HG03521 (cell line): Measurements from ENCODE around the gene RPS16.

ENCODE experiments used
- ATAC-seq: cut with Tn5 transposase; IDR thresholded peaks from one replicate; pipeline ENCODE4 v1.9.1; 2021; ENCODE audit warnings: mild to moderate bottlenecking, moderate library complexity; ENCODE audit not compliant: unreplicated experiment

RPS16 gene

DNA sequence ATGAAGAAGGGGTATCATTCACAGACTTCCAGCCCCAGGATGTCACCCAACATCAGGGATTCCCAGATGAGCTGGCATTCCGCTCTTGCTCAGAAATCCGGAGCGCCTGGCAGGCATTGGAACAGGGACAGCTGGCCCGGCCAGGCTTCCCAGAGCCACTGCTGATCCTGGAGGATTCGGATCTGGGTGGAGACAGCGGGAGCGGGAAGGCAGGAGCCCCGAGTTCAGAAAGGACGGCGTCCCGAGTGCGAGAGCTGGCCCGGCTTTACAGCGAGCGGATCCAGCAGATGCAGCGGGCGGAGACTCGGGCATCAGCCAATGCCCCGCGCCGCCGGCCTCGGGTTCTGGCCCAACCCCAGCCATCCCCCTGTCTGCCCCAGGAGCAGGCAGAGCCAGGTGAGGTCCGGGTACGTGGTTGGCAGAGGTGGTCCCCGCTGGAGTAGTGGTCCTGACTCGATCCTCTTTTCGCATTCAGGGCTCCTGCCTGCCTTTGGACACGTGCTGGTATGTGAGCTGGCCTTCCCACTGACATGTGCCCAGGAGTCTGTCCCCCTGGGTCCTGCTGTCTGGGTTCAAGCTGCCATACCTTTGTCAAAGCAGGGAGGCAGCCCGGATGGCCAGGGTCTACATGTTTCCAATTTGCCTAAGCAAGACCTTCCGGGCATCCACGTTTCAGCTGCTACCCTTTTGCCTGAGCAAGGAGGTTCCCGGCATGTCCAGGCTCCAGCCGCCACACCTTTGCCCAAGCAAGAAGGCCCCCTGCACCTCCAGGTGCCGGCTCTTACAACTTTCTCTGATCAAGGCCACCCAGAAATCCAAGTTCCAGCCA, 12.3 kb downstream of the RPS16 start:
- no peak for ATAC-seq

DNA sequence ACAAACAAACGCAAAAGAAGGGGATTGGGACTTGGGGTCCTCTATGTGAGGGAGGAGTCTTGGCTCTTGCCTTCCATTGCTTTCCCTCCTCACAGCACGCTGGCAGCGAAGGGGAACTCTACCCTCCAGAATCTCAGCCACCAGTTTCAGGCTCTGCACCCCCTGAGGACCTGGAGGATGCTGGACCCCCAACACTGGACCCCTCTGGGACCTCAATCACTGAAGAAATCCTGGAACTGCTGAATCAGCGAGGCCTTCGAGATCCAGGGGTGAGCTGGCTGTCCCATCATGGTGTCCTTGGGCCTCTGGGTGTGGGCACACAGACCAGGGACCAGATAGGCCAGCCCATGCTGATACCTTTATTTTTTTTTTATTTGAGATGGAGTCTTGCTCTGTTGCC, 13.7 kb downstream of the RPS16 start:
- ATAC-seq = no peak

DNA sequence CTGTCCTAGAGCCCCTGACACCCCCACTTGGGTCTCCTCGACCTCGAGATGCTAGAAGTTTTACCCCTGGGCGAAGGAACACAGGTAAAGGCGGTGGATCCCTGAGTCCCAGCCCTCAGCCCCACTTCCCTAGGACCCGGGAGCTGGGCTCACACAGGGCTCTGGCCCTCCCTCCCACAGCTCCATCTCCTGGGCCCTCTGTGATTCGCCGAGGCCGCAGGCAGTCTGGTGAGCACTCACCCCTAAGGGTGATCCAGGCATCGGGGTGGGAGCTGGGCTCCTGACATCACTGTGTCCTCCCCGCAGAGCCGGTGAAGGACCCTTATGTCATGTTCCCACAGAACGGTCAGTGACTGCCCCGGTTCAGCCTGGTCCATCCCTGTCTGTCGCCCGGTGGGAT, 15.0 kb downstream of the RPS16 start:
- ATAC-seq = no peak

DNA sequence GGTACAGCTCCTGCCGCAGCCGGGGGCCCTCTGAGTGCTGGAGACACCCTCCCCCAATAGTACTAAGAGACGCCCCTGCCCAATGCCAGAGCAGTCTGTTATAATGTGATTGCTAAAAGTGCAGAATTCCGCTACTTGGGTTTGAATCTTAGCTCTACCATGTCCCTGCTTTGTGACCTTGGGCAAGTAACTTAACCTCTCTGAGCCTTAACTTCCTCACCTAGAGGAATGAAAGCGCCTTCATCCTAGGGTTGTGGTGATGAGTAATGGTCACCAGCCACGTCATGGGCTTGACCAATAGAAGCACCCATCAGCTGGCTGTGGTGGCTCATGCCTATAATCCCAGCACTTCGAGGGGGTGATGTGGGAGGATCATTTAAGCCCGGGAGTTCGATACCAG, 16.7 kb downstream of the RPS16 start:
- no peak for ATAC-seq

DNA sequence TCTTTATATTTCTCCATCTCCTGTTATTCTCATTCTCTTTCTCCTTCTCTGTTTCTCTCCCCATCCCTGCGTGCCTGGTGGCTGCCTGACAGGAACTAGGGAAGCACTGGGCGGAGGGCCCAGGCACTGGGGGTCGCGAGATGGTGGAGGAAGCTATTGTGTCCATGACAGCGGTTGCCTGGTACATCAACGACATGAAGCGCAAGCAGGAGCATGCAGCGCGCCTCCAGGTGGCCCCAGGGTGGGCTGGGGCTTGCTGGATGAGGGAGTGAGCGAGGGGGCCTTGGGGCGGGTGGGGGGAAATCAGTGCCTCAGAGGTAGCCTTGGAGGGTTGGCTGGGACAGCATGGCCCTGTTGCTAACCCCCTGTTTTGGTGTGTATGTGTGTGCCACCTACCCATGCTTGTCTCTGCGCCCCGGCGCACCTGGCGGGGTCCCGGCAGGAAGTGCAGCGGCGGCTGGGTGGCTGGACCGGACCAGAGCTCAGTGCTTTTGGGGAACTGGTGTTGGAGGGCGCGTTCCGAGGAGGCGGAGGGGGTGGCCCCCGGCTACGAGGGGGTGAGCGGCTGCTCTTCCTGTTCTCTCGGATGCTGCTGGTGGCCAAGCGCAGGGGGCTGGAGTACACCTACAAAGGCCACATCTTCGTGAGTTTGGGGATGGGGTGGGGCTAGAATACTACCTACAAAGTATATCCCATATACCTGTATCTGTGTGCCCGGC, 18.1 kb downstream of the RPS16 start:
- no peak for ATAC-seq

DNA sequence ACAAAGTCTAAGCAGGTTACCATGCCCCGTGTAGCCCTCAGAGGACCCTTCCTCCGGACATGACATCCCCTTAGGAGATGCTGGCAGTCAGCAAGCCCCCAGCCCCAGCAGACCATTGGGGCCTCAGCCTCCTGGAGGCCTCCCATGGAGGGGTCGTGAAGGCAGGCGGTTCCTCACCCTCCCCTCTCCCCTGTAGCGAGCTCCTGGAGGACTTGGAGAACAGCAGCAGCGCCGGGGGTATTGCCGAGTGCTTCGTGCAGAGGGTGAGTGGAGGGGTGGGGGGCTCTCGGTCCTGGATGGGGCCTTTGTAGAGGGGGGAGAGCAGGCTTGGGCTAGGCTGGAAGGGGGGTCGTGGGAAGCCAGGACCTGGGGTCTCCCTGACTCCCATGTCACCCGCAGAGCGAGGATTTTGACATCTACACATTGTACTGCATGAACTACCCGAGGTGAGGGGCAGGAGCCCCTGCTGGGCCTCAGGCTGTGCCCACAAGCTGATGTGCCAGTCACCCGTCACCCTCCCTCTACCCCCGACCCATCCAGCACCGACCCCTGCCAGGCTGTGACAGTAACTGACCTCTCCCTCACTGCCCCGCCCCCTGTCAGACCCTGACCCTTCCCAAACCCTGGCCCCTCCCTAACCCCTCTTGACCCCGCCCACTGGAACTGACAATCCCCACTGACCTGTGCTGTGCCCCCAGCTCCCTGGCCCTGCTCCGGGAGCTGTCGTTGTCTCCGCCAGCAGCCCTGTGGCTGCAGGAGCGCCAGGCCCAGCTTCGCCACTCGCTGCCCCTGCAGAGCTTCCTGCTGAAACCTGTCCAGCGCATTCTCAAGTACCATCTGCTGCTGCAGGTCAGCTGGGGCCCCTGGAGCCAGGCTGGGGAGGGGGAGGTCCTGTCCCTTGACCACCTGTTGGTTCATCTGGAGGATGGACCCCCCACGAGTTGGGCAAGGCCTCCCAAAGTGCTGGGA, 19.3 kb downstream of the RPS16 start:
- no peak for ATAC-seq

DNA sequence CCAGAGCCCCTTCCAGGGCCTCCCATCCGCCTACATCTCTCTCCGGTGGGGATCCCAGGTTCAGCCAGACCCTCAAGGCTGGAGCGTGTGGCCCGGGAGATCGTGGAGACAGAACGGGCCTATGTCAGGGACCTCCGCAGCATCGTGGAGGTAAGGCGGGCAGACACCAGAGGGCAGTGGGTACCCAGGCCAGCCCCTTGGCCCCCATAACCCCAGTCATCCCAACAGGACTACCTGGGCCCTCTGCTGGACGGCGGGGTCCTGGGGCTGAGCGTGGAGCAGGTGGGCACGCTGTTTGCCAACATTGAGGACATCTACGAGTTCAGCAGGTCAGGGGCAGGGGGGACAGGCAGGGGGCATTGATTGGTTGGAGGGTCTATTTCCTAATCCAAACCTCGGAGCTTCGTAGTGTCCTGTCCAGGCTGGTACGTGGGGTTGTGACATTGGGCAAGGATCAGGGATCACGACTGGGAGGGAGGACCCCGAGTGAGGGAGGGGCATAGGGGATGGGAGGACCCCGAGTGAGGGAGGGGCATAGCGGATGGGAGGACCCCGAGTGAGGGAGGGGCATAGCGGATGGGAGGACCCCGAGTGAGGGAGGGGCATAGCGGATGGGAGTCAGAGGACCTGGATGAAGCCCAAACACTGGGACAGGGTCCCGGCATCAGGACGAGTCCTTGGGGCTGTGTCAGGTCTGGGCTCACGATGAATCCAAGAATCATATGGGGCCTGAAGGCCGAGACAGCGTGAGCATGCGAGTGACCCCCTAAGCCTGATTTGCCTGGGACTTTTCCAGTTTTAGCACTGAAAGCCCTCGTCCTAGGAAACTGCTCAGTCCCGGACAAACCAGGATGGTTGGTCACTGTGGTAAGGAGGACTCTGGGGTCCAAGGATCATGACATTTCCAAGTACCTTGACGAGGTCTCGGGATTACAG, 20.4 kb downstream of the RPS16 start:
- ATAC-seq = no peak

DNA sequence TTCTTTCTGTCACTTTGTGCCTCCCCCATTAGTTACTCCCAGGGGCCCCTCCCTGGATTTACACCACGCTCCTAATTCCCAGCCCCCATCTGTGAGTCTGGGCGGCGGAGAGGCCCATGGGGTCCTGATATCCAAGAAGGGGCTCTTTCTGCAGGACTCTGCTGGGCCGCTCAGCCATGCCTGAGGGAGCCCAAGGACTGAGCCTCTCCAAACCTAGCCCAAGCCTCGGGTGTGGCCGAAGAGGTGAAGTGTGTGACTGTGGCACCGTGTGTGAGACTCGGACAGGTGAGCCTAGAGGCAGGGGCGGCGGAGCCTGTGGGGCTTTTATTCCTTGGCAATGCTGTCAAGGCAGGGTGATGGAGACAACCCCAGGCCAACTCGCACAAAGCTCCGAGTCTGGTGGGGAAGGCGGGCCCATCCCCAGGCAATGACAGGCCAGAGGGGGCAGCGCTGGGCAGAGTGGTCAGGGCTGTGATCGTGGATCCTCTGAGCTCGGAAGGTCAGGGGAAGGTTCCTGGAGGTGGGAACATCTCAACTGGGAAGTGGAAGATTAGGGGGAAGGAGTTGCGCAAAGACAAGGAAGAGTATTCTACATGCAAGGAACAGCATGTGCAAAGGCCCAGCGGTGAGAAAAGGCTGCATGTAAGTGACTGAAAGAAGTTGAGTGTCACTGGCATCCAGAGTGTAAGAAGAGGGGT, 21.7 kb downstream of the RPS16 start:
- no peak for ATAC-seq

DNA sequence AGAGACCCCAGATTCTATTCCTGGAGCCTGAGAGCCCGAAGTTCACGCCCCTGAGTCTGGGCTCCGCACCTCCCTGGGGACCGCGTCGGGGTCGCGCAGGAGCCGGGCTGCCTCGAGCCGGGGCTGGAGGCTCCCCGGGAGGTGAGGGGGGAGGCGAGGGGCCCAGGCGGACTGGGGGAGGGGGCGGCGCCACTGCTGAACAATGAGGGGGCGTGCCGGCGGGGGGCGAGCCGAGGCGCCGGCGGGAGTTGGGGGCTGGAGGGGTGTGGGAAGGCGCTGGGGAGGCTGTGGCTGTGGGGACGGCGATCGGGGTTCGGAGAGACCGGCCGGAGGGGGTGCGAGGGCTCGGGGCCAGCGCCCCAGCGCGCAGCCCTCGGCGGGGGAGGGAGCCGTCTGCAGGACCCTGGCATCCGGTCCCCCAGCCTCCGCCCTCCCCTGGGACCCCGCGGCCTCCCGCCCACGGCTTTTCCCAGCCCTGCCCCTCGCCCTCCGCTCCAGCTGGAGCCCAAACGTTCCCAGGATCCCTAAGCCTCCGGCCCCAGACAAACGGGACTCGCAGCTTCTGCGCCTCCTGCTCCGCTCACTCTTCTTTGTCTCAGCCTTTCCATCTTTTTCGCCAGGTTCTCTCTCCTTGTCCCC, 22.4 kb downstream of the RPS16 start:
- ATAC-seq = no peak

DNA sequence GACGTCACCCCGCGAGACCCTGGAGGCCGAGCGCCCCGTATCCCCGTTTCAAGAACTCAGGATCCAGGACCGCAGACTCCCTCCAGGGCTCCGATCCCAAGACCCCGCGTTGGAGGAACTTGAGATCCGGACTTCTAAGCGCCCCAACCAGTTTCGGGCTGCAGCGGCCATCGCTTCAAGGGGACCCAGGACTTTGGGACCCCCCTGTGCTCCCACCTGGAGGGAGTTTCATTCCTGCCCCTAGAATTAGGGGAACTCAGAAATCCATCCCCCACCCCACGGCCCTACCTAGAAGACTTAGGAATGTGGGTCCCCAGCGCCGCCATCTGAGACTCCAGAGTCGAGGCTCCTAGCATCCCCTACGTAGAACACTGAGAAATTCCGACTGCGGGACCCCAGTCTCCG, 22.9 kb downstream of the RPS16 start:
- ATAC-seq = no peak

DNA sequence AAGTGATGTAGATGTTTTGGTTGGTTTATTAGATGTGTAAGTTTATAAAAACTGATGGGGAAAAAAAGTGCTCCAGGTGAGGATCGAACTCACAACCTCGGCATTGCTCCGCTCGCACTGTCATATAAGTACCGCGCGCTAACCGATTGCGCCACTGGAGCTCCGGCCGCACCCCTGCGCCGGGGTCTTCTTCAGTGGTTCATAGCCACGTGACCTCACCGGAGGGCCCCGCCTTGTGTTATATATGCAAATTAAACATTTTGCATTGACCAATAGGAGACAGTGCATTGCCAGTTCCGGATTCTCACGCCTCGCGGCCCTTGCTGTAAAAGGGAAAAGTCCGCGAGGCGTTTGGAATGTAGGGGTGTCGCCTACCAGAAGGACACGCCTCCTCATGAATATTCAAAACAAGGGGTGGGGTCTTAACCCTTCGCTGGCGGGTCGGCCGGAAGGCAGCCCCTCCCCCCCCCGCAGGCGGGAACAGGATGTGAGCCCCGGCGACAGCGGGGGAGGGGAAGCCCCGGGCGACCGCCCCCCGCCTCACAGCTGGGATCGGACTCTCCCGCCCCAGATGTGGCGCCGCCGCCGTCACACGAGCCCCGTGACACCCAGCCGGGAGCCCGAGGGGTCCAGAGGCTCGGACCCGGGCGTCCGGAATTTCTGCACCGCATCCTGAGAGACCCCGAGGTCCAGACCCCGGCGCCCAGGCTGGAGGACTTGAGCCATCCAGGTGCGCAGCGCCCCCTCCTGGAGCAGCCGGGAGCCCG, 23.5 kb downstream of the RPS16 start, which contains the start of gene PLEKHG2:
Gene PLEKHG2 (plus strand): TSS at position 570 of the 767 bp plus-strand sequence. CDS start 1,418 bp downstream, outside the sequence.
- ATAC-seq = peak; percentile 45

DNA sequence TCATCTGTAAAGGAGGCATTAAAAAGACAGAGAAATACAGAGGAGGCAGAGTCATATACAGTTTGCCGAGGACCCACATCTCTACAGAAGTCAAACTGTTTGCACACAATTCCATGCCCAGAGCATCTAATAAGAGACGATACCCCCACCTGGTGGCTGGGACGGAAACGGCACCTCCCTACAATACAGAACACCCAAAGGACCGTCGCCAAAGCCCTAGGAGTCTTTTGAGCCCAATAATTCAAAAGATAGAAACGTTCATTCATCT, 24.0 kb downstream of the RPS16 start:
- ATAC-seq = peak; percentile 16

DNA sequence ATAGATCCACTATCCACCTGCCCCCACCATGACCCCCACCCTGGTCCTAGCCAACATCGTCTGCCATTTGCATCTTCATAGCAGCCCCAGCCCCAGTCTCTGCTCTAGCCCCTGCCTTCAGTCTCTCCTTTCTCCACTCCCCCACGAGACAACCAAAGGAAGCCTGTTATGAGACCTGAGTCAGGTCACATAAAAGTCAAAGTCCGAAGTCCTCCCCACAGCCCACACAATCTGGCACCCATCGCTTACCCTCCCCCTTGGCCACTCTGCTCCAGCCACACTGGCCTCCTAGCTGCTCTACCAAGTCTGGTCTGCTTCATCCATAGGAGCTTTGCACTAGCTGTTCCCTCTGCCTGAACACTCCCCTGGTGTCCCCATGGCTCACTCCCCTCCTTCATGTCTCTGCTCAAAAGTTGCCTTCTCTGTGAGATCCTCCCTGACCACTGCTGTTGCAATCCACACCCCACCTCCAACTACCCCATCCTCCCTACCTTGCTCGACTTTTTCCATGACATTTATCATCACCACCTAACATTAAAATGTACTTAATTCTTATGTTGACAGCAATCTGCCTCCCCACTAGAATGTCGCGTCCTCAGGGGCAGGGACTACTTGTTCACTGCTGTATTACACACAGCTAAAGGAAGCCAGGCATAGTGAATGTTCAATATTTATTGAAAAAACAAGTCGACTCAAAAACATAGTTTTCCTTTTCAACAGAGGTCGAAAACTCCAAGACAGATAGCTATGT, 24.5 kb downstream of the RPS16 start:
- ATAC-seq = no peak

DNA sequence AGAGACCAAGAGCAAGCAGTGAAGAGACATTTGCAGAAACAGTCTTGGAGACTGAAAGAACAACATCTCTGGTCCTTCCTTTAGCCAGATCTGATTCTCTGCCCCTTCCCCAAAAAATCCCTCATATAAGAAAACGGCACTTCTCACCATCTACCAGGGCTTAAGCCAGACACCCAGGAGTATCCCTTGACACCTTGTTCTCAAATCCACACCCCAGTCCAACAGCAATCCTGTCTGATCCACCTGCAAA, 25.0 kb downstream of the RPS16 start:
- no peak for ATAC-seq

DNA sequence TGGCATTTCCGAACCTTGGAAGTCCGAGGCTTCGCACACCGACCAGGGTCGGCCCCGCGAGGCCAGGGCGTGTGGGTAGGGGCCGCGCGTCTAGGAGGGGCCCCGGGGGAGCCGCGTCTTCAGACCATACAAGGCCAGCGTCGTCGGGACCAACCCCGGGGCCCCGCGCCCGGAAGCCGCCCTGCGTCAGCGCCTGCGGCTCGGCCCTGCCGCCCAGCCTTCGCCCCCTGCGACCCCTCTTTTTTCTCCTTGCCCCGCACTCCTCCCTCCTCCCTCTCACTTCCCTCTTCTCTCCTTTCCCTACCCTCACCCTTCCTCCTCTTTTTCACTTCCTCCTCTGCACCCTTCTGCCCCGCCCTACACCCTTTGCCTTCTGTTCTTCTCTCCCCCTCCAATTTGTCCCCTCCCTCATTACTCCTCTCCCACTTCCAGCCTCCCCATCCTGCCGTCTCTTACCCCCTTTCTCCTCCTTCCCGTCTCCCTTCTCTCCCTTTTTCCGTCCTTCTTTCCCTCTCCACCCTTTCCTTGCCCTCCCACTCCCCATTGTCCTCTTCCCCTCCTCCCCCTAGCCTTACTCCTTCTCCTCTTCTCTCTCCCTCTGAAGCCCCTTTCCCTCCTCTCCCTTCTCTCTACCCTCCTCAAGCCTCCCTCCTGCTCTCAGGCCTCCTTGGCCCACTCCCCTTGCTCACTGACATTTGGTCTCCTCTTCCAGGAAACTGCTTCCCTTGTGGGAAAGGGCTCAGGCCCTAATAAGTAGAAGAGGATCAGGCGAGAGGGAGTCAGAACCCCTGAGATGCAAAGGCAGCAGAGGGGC, 25.5 kb downstream of the RPS16 start:
- ATAC-seq = peak; percentile 17

DNA sequence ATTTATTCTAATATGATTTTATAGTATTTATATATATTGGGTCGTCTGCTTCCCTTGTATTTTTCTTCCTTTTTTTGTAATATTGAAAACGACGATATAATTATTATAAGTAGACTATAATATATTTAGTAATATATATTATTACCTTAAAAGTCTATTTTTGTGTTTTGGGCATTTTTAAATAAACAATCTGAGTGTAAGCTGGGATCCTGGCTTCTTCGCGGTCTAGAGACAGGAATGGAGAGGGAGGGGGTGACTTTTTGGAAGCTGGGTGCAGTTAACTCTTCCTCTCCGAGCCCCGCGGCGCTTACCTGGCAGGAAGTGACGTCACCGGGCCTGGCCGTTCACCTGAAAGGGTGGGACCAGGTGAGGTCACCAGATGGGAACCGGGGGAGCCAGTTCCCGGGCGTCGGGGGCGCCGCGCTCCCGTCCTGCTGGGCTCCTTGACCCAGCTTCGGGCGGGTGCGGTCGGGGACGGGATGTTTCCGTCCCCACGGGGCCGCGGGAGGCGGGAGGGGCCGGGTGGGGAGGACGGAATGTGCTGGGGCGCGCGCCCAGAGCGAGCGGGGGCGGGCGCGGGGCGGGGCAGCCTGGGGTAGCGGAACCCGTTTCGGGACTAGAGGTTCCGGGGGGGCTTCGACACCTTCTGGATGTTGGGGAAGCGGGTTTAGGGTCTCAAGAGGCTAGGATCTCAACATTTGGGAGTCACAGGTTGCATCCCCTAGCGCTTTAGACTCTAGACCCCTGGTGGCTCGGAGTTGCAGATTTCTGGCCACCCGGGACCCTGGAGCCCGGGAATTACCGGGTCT, 26.3 kb downstream of the RPS16 start:
- ATAC-seq = no peak
